ENCODE measurements around the gene TEX9. TPM values are rescaled to one million over a fixed set of nuclear protein-coding genes. Genes with fewer than 3 reads are reported as not detected.

TEX9 gene
- polyA plus RNA-seq, 5 donors, result 13.9 to 22.2 (median 20.4) TPM

- no peak for DNase-seq
Observed at GRCh38 chr15:56440214-56440770, 75.1 kb downstream of the TEX9 start.

- DNase-seq, result no peak
Observed at GRCh38 chr15:56442354-56442753, 77.1 kb downstream of the TEX9 start.

- DNase-seq, result no peak
Observed at GRCh38 chr15:56445746-56446145, 80.5 kb downstream of the TEX9 start.

GRCh38 chr15:56454836-56455235 lies 89.6 kb downstream of the TEX9 start:
- no peak for DNase-seq

GRCh38 chr15:56456229-56456628 lies 91.0 kb downstream of the TEX9 start:
- DNase-seq, result no peak

- no peak for DNase-seq
Observed at GRCh38 chr15:56459096-56459495, 93.9 kb downstream of the TEX9 start.

GRCh38 chr15:56460071-56460470 lies 94.8 kb downstream of the TEX9 start:
- no peak for DNase-seq

- DNase-seq, result no peak
Observed at GRCh38 chr15:56460947-56461346, 95.7 kb downstream of the TEX9 start.

GRCh38 chr15:56464893-56465520 lies 99.8 kb downstream of the TEX9 start, which contains the start of gene MNS1:
TSS of gene MNS1 (minus strand) at chr15:56465137. CDS start at chr15:56464972, 165 bp downstream.
- DNase-seq, result peak; percentile 96 to 97

- DNase-seq, result no peak
Observed at GRCh38 chr15:56467616-56468015, 102.4 kb downstream of the TEX9 start.

- DNase-seq, result no peak
Observed at GRCh38 chr15:56468401-56468800, 103.2 kb downstream of the TEX9 start.

GRCh38 chr15:56469483-56469882 lies 104.3 kb downstream of the TEX9 start:
- DNase-seq, result no peak

- no peak for DNase-seq
Observed at GRCh38 chr15:56471440-56472069, 106.3 kb downstream of the TEX9 start.

GRCh38 chr15:56472278-56472677 lies 107.1 kb downstream of the TEX9 start:
- no peak for DNase-seq

GRCh38 chr15:56473017-56473416 lies 107.8 kb downstream of the TEX9 start:
- DNase-seq, result no peak

- no peak for DNase-seq
Observed at GRCh38 chr15:56475351-56475750, 110.1 kb downstream of the TEX9 start.

Other genes with a start within 250 kb of the TEX9 start
- 10 to 100 TPM; 14.1 to 27.9 (median 24.8) TPM for gene RFX7, start 121.5 kb upstream of the TEX9 start, polyA plus RNA-seq (ENCODE audit: insufficient read depth in 1 of 5, insufficient read length in 5 of 5, low replicate concordance in 1 of 5)
- 10 to 100 TPM; 12.3 to 30.3 (median 21.8) TPM for gene MNS1, start 99.7 kb downstream of the TEX9 start, polyA plus RNA-seq (ENCODE audit: insufficient read depth in 1 of 5, insufficient read length in 5 of 5, low replicate concordance in 1 of 5)

All from right lung (tissue), 5 donors.